GM18502 (cell line): ENCODE measurements around the gene FAM135A.

Source experiments
- ATAC-seq: cut with Tn5 transposase; IDR thresholded peaks from one replicate; pipeline ENCODE4 v1.9.1; 2021; ENCODE audit warnings: mild to moderate bottlenecking; ENCODE audit not compliant: unreplicated experiment, poor library complexity

Gene FAM135A

GRCh38 chr6:70413114-70413991, at the start of gene FAM135A:
Gene FAM135A (plus strand): TSS chr6:70413508. CDS start chr6:70428343, 14,835 bp downstream.
- peak; percentile 90 for ATAC-seq

GRCh38 chr6:70363741-70364493, 49.4 kb upstream of the FAM135A start:
- ATAC-seq = no peak

- peak; percentile 88 for ATAC-seq
Measured at GRCh38 chr6:70369332-70369950, 43.9 kb upstream of the FAM135A start.

DNA sequence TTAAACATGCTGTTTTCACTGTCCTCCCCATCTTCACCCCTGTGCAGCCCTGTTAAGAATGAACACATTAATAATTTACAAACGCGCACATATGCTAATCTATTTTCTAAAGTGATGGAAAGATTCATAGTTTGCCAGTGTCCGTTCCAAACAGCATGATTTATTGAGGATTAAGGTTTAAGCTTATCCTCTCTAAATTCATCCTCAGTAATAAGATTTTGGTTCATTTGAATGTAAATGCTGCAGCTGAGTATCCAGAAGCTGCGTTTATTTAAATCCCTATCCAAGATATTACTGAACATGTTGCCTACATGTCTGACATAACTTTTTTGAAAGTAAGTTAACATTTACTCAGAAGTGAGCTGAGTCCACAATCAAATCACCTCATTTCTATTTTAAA, 42.8 kb upstream of the FAM135A start:
- no peak for ATAC-seq

DNA sequence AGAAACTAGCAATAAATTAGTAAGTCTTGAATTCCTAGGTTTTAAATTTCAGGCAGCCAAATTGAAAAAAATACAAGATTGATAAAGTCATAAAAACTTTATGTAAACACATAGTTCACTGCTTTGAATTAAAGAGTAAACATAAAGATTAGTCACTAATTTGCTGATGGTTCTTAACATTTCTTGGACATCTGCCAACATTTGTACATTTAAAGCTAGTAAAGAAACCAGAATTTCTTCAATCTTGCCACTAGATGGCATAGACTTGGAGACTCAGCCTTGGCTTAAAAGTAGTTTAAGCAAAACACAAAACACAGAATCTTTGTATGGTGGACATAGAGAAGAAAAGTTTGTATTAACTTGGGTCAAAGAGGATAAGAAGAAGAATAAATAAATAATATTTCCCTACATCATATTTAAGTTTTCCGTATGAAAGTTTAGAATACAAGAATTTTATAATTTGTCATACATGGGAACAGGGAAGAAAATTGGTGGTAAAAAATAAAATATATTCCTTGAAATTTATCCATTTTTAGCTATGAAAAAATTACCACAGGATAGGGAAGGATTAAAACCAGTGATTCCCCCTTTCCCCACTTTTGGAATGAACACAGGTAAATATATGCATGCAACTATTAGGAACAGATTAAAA, 41.7 kb upstream of the FAM135A start:
- no peak for ATAC-seq

DNA sequence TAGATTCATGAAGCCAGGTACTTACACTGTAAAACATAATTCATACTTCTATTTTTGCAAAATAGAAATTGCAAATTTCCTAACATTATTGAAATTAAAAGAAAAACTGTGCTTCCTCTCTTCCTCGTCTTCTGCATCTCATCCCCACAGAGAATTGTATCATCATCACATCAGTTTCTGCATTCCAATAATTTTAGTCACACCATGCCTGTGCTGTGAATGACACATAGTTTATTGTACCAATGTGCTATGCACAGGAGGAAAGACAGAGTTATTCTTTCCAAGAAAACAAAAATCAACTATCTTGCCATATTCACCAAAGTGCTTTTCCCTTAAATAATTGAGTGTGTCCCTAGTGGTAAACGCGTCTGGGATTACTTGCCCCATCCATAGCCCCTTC, 38.1 kb upstream of the FAM135A start:
- ATAC-seq = no peak

GRCh38 chr6:70375882-70376281, 37.4 kb upstream of the FAM135A start:
- ATAC-seq = no peak

DNA sequence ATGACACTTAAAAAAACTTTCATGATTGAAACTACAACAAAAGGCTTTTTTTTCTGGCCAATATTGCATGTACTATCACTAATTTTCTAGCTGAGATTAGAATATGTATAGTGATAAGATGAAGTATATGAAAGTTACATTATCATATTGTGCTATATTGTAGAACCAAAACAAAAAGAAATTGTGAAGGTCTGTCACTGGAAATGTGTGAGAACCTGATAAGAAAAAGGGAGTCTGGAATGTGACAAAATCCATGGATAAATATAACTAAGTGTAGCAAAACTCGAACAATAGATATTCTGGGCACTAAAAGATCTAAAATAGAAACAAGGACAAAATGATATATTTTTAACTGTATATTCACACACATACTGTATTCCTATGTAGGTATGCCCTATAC, 36.7 kb upstream of the FAM135A start:
- no peak for ATAC-seq

GRCh38 chr6:70377372-70377771, 35.9 kb upstream of the FAM135A start:
- ATAC-seq = no peak

- no peak for ATAC-seq
Measured at GRCh38 chr6:70379473-70380013, 33.8 kb upstream of the FAM135A start.

DNA sequence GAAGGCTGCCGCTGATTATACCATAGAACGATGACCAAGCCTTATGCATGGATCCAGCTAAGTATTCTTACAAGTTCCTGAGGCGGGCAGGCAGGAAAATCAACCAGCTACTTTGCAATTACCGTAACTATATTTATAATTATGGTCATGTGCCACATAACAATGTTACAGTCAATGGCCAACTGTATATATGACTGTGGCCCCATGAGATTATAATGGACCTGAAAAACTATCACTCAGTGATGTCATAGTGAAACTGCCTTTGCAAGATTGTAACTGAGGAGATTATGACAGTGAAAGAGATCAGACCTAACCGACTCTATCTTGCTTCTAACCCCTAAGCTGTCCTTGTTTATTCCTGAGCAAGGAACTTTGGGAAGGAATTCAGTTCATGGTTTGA, 33.1 kb upstream of the FAM135A start:
- ATAC-seq = peak; percentile 94

GRCh38 chr6:70380771-70381416, 32.4 kb upstream of the FAM135A start:
- no peak for ATAC-seq

DNA sequence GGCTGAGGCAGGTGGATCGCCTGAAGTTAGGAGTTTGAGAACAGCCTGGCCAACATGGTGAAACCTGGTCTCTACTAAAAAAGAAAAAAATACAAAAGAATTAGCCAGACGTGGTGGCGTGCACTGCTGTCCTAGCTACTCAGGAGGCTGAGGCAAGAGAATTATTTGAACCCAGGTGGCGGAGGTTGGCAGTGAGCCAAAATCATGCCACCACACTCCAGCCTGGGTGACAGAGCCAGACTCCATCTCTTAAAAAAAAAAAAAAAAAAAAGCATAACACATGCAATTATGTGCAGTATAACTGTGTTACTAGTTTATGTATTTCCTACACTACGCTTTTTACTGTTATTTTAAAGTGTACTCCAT, 31.9 kb upstream of the FAM135A start:
- no peak for ATAC-seq

- no peak for ATAC-seq
Measured at GRCh38 chr6:70385901-70386300, 27.4 kb upstream of the FAM135A start.

- ATAC-seq = no peak
Measured at GRCh38 chr6:70388814-70389213, 24.5 kb upstream of the FAM135A start.

DNA sequence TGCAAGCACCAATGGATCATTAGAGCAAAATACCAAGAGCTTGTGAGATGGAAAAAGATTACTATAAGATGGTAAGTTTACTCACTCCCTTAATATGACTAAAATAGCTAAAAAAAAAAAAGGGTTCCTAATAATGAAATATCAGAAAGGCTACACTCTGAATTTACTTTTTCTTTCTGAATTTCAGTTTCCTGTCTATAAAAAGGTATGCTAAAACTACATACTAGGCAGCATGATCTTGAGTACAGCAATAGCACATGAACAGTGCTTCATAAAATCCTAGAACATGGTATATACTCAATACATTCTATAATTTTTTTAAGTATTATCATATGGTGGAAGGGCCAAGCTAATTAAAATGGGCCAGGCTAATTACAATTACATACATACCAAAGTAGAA, 24.0 kb upstream of the FAM135A start:
- ATAC-seq = no peak

- no peak for ATAC-seq
Measured at GRCh38 chr6:70390067-70390466, 23.2 kb upstream of the FAM135A start.

DNA sequence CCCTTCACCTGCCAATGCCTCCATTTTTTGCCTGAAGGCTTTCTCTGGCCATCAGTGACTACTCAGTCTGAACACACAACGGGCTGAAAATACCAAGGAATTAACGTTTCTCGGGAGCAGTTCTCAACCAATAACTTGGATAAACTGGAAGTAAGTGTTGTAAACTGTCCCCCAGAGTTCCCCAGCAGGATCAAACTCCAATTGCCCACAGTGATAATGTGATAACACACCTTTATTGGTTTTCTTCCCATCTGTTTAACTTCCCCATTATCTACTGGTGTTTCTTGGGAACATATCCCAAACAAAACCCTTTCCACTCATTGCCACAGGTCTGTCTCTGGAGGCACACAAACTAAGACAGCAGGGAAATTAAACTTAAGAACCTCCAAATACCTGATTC, 21.8 kb upstream of the FAM135A start:
- no peak for ATAC-seq

DNA sequence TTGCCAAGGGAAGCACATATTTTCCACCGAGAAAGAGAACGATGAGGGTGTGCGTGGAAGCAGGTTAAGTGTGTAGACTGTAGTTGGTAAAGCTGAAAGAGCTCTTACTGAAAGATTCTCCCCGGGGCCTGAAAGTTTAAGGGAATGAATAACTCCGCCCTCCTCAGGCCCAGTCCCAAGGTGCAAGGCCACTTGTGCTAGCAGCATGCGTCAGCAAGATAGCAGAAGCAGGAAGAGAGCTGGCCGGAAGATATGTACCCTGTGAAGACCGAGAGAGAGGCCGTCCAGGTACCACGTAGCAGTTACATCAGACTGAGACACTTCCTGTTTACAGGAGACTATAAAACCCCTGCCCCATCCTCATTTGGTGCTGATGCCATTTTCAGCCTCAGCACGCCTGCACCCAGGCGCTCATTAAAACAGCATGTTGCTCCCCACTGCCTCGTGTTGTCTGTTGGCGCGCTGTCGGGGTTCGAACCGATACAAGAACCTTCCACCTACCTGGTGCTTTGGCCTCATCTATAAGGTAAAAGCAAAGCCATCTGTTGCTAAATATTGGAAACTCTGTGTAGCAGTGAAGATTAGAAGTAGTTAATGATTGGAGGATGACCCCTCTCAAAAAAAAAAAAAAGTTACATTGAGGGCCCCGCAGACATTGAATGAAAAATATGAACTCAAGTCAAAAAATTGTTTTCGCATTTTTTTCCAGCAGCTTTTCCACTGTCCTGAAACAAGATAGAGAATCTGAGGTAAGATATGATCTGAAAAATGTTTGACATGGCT, 18.6 kb upstream of the FAM135A start:
- no peak for ATAC-seq
